GM21515 (cell line): Measurements from ENCODE around the gene PRKAG1.

ENCODE experiments used
- ATAC-seq: cut with Tn5 transposase; IDR thresholded peaks from one replicate; pipeline ENCODE4 v1.9.1; 2021; ENCODE audit not compliant: unreplicated experiment

Gene PRKAG1

DNA sequence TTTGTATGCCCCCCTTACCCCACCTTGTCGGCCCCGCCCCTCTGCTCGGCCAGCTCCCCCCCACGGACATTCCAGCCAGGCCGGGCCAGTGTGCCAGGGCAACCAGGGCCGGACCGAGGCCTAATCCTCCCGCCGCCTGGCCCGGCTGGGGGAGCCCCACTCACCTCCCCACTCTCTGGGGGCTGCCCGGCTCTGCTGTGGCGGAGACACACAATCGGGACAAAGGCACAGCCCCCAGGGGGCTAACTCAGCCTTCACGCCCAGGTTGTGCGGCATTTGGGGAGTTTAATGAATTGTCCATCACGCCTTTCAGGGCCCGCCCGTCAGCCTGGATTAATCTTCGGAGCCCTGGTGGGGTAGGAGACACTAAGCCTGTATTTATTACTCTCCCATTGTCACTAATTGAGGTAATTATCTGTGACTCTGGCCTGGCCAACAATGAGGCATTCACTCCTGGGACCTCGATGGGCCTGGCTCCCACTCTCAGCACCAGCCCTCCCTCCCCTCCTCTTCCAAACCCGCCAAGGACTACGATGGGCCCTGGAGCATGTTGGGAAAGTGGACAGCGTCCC, 31.8 kb downstream of the PRKAG1 start:
- no peak for ATAC-seq

DNA sequence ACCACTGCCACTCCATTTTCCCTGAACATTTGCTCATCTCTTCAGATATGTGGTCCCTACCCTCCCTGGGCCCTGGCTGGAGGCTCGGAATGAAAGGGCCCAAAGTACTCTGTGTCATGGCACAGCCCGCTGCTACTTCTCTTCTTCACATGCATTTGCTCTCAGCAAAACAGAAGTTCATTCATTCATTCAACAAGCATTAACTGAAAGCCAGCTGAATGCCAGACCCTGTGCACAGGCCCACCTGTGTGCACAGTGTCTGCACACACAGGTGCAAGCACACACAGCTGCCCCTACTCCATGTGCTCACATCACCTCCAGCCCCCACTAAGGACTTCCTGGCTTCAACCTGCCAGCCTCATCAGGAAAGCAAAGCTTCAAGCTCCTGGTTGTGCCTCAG, 32.7 kb downstream of the PRKAG1 start:
- ATAC-seq, result no peak

DNA sequence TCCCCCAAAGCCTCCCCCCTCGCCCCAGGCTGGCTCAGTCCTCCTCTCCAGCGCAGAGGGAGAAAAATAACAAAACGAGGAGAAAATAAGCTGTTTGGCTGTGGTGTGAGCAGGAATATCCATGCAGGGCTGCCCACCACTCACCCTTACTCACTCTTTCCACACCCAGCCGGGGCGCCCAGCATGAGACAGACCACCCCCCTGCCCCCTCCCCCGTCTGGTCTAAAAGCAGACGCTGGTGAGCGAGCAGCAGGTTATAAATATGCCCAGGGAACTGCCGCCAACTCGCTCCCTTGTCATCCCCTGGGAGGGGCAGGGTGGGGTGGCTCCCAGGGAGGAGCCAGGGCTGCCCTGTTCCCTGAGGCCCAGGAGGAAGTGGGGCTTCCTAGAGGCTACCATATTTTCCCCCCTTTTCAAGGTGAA, 33.1 kb downstream of the PRKAG1 start:
- ATAC-seq, result no peak

DNA sequence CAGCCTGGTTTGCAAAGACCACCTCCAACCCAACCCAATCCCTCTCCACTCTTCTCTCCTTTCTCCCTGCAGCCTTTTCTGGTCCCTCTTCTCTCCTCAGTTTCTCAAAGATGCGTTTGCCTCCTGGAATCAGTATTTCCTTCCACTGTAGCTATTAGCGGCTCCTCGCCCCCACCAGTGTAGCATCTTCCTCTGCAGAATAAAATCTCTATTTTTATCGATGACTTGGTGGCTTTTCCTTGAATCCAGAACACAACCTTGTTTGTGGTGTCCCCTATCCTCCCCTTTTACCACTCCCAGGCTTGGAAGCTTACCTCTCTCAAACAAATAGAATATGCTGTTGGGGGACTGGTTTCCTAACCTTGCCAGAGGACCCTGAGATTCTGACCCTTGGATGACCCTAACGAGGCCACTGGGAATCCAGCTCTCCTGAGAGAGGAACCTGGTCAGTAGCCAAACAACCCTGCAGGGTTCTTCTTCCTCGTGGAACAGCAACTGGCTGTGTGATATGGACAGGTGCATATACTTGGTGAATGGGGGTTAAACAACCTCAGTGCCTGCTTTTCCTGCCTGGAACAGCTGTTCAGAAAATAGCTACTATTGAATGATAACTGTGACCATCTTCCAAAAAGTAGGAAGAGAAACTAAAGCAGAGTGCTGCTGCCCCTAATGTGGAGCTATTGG, 36.0 kb downstream of the PRKAG1 start:
- no peak for ATAC-seq

DNA sequence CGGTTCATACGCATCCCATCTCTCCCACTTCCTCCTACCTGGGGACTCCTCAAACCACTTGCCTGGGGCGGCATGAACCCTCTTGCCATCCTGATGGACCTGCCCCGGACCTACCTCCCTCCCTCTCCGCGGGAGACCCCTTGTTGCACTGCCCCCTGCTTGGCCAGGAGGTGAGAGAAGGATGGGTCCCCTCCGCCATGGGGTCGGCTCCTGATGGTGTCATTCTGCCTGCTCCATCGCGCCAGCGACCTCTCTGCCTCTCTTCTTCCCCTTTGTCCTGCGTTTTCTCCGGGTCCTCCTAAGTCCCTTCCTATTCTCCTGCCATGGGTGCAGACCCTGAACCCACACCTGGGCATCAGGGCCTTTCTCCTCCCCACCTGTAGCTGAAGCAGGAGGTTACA, 36.8 kb downstream of the PRKAG1 start:
- no peak for ATAC-seq

DNA sequence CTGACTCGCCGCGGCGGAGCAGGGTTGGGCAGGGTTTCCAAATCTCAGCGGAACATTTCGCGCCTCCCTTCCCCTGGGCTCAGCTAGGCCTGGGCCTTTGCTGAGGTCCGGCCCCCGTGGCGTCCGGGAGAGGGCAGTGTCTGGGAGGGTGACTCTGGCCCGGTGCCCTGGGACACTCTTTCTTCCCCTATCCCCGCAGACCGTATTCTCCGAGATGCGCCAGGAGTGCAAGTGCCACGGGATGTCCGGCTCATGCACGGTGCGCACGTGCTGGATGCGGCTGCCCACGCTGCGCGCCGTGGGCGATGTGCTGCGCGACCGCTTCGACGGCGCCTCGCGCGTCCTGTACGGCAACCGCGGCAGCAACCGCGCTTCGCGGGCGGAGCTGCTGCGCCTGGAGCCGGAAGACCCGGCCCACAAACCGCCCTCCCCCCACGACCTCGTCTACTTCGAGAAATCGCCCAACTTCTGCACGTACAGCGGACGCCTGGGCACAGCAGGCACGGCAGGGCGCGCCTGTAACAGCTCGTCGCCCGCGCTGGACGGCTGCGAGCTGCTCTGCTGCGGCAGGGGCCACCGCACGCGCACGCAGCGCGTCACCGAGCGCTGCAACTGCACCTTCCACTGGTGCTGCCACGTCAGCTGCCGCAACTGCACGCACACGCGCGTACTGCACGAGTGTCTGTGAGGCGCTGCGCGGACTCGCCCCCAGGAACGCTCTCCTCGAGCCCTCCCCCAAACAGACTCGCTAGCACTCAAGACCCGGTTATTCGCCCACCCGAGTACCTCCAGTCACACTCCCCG, 37.4 kb downstream of the PRKAG1 start:
- ATAC-seq, result no peak

DNA sequence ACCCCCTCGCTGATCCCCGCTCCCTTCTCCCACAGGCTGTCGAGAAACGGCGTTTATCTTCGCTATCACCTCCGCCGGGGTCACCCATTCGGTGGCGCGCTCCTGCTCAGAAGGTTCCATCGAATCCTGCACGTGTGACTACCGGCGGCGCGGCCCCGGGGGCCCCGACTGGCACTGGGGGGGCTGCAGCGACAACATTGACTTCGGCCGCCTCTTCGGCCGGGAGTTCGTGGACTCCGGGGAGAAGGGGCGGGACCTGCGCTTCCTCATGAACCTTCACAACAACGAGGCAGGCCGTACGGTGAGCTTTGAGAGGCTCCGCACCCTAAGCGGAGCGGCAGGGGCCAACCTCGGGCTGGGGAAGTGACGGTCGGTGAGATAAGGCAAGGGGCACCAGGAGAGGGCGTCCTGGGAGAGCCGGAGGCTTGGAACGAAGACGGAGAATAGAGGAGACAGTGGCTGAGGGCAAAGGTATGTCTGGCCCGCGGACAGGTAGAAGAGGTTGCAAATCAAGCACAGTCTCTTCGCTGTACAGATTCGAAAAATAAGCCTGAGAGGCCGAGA, 38.1 kb downstream of the PRKAG1 start:
- ATAC-seq, result no peak

DNA sequence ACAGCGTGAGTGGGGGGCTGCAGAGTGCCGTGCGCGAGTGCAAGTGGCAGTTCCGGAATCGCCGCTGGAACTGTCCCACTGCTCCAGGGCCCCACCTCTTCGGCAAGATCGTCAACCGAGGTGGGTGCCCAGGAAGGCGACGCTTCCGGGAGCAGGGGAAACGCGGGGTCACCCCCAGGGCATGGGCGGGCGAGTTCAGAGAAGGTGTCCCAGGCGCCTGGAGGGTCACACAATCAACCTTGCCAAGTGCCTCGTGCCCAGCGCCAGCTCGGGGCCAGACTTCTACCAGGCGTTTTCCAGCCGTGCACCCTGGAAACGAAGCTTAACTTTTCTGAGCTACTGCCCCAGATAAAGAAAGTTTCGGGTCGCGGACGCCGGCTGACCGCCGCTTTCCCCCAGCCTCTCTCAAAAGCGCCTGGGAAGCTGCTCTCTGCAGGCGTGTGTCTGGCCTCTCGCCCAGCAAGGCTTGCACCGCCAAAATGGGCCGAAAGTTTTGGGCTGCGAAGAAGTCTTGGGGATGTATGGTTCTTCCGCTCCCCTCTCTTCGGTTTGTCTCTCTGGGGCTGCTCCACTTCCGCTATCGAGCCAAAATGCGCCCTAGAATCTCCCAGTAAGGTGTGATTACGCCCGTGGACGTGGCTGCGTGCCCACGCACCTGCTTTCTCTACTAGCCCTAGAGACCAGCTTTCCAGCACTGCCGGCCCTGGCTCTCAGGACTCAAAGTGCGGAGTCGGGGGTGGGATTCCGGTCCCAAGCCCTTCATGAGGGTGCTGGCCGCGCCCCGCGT, 38.8 kb downstream of the PRKAG1 start:
- ATAC-seq, result no peak

DNA sequence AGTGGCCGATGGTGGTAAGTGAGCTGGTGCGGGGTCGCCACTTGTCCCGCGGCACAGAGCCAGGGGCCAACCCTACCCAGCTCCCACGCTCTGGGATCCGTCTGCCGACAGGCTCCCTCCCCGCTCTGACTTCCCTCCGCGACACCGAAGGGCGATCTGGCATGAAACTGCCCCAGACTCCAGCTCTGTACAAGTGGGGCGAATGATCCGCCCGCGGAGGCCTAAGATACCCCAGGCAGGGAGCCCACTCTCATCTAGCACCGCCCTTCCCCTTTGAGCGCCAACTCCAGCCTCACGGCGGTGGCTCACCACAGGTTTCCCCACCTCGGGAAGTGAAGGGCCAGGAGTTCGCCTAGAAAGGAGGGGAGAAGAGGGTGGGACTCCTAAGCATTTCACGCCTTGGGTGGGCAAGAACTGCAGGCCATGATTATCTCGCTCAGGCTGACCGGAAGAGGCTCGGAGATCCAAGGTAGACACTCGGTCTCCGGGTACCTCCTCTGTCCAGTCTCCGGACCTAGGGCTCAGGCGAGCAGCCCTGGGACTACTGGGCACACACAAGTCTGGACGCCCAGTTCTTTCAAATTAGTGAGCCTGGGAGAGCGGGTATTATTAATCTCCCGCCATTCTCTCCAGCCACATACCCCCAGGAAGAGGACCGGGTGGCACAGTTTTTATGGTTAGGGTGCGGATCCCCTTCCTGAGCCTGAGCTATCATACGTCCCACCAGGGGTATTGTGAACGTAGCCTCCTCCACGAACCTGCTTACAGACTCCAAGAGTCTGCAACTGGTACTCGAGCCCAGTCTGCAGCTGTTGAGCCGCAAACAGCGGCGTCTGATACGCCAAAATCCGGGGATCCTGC, 39.6 kb downstream of the PRKAG1 start:
- no peak for ATAC-seq

DNA sequence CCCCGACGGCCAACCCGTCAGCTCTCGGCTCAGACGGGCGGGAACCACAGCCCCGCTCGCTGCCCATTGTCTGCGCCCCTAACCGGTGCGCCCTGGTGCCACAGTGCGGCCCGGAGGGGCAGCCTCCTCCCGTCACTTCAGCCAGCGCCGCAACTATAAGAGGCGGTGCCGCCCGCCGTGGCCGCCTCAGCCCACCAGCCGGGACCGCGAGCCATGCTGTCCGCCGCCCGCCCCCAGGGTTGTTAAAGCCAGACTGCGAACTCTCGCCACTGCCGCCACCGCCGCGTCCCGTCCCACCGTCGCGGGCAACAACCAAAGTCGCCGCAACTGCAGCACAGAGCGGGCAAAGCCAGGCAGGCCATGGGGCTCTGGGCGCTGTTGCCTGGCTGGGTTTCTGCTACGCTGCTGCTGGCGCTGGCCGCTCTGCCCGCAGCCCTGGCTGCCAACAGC, 40.3 kb downstream of the PRKAG1 start, which contains the start of gene WNT1:
WNT1 (plus strand) TSS at position 32 of the 450 bp plus-strand sequence; CDS start at position 361, 329 bp downstream.
- no peak for ATAC-seq

DNA sequence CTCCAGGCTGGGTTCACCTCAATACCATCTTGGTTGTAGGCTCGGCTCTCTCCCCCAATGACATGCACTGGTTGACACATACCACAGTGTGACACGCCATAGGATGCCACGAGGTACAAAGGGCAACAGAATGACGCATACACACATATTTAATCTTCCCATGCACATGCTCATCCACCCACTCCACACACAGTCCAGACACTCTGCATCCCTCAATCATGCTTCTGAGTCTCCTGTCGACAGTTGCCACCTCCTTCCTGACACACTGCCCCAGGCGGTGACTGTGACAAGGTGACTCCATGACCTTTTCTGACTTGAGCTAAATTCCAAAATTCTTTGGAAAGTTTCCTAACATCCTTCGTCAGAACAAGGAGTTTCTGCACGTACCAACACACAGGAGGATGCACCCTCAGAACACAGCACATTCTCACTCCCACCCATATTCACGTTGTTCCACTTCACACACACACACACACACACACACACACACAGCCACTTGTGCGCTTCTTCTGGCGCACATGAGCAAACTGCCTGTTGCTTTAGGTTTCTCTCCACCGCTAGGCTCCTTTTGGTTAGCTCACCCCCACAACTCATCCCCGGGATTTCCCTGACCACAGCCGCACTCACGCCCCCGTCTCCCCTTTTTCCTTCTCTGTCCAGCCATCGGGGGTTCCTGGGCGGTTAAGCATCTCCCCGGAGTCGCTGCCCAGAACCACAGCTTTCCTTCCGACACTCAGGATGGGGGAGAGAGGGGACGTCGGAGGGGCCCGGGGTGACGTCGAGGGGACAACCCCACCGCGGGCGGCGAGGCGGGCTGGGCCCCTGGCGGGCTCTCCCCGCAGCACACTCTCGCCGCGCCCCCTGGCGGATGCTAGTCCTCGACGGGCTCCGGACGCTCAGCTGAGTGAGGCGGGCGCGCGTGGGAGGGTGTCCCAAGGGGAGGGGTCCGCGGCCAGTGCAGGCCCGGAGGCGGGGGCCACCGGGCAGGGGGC, 41.0 kb downstream of the PRKAG1 start:
- no peak for ATAC-seq

DNA sequence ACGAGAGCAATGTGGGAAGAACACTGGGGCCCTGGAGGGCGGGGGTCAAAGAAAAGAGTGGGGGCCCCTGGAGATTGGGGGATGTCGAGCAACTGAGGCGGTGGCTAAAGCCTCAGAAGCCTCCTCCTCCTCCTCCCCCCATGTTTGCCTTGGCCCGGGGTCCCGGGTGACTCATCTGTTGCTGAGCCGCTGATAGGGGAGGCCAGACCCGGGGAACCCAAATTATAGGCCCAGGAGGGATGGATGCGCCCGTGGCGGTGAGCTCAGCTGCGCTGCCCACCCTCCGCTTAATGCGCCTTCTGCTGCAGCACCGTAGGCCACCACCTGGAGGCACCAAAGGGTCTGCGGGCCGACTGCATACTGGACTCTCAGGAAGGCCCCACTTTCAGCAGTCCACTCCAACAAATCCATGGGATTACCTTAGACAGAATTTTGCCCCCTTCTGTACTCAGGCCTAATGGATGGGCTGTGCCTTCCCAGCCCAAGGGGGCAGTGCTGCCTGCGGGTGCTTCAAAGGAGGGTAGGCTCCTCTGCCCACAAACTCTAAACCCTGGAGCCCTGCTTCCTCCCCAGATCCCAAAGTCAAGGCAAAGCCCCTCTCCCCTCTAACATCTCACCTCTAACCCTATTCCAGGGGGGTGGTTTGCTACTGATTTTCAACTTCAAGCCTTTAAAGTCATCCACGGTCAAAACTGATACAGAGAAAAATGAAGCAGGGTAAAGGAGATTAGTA, 44.5 kb downstream of the PRKAG1 start:
- no peak for ATAC-seq

DNA sequence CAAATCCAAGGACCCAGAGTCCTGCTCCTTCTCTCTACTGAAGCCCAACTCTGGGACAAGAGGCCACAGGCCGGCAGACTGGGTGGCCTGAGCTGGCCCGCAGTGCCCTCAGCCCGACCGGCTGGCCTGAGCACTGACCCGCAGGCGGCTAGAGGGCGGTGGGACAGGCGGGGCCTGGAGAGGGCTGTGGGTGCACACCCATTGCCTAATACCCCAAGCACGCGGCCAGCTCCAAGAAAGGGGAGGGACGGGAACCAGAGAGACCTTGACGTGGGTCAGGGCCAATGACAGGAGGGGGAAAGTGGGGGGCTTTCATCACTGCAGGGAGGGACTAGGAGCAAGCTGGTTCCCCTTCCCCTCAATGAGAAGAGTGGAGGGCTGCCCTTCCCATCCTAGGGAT, 45.0 kb downstream of the PRKAG1 start:
- no peak for ATAC-seq

DNA sequence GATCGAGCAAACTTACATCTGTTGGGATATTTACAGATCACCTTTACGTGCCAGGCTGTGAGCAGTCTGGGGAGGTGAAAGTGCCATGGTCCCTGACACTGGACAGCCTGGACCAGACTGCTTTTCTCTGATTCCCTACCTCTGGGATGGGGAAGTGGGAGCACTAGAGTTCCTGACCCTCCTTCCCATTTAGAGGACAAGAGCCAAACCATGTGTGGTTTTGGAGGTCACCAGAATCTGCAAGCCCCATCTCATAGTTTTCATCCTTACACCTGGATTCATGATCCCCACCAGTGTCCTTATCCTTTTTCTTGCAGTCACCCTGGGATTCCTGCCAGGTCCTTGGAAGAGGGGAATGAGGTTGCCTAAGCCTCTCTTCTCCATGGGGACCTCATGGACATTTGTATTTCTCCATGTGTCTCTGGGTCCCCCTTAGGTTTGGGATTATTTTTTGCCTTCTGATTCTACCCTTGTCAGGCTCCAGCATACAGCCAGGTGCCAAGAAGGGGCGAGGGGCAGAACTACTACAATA, 45.6 kb downstream of the PRKAG1 start:
- ATAC-seq, result no peak

DNA sequence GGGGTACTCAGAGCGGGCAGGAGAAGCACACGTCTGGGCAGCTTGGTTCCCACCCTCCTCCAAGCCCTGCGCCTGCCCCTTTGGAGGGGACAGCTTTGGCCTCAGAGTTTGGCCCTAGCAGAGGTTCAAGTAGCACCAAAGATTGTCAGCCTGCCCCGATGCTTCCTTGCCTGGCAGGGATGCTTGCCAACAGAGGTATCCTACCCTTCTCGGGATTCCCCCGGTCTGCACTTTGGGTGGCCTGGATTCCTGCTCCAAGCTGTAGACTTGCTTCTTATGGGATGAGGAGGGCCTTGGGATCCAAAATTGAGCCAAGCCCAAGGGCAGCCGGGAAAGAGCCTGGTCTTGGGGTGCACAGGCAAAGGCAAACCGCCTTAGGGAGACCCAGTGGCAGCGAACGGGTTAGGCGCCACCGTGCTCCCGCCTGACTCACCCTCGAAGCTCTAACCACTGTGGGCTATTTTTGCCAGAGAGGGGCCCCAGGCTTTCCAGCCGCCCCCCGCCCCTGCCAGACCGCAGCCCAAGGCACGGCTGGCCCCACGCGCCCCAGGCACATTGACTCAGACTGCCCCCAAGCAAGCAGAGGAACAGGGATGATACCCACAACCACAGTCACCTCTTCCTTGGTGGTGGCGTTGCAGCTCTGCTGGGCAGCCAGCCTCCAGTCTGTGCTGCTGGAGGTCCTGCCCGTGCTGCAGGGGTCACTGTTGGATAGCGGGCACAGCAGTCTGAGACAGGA, 46.2 kb downstream of the PRKAG1 start:
- ATAC-seq, result no peak

DNA sequence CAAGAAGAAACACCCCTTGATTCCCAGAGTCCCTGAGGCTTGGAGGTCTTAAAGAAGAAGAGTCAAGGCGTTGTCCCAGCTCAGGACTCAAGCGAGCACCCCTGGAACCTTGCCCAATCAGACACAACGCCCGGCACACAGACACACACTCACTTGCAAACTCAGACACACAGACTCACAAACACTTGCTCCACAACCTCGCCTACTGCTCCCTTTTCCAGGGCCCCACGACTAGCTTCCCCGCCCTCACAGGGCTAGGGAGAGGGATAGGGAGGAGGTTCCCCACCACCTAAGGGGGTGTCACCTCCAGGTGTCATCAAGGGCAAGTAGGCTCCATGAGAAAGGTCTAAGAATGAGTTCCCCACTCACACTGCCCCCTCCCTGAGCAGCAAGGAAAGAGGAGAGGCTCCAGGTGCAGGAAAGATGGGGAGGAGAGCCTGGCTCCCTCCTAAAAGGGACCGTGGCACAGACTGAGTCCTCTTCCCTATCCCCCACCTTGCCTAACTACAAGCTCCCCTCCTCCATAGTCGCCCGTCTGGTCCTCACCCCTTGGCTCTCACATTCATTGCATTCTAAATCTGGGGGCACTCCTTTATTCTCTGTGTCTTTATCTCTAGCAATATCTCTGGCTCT, 47.8 kb downstream of the PRKAG1 start:
- no peak for ATAC-seq
